NCI-H1694 treated with DMSO at 0.1 percent for 48 hours (cell line): ENCODE results near the gene PCDHB13.
"Not testable (repeated sequence)": the region's sequence is repeated elsewhere in the genome, so short reads cannot be mapped to it uniquely, and the experiment has no call there.

Experiments
- DNase-seq: peaks from one replicate; lab custom pipeline; 2025; lab: John Stamatoyannopoulos, UW

Gene PCDHB13

GRCh38 chr5:141213656-141214339 lies at the start of gene PCDHB13:
Gene PCDHB13, plus strand, starts transcription at chr5:141213919. Its CDS starts 205 bp downstream, at chr5:141214124.
- not testable (repeated sequence) for DNase-seq

DNA sequence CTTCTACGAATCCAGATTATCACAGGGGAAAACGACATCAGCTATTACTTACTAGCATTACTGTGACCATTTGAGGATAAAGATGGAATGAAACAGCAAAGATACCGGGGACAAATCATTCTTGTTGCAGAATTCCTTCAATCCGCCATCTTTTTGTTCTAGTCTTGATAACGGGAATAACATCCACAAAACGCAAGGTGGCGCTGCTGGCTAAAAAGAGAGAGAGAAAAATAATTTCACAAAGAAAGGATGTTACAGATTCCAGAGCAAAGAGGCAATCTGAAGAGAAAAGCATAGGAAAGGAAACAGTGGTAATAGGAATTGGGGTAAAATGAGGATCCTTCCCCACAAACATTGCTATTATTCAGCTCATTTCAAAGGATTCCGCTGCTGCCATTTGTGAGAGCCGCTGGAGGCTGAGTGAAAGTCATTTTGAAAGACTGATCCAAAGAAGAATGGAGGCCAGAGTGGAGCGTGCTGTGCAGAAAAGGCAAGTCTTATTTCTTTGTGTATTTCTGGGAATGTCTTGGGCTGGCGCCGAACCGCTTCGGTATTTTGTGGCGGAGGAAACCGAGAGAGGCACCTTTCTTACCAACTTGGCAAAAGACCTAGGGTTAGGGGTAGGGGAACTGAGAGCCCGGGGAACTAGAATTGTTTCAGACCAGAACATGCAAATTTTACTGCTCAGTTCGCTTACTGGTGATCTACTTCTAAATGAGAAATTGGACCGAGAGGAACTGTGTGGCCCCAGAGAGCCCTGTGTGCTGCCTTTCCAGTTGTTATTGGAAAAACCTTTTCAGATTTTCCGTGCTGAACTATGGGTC lies 41.1 kb upstream of the PCDHB13 start, which contains the start of gene PCDHB7:
Gene PCDHB7 (plus strand): TSS at position 264 of the 824 bp plus-strand sequence. CDS start 192 bp downstream, at position 456.
- DNase-seq = no peak

DNA sequence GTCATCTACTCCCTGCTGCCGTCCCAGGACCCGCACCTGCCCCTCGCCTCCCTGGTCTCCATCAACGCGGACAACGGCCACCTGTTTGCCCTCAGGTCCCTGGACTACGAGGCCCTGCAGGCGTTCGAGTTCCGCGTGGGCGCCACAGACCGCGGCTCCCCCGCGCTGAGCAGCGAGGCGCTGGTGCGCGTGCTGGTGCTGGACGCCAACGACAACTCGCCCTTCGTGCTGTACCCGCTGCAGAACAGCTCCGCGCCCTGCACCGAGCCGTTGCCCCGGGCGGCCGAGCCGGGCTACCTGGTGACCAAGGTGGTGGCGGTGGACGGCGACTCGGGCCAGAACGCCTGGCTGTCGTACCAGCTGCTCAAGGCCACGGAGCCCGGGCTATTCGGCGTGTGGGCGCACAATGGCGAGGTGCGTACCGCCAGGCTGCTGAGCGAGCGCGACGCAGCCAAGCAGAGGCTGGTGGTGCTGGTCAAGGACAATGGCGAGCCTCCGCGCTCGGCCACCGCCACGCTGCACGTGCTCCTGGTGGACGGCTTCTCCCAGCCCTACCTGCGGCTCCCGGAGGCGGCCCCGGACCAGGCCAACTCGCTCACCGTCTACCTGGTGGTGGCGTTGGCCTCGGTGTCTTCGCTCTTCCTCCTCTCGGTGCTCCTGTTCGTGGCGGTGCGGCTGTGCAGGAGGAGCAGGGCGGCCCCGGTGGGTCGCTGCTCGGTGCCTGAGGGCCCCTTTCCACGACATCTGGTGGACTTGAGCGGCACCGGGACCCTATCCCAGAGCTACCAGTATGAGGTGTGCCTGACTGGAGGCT lies 39.2 kb upstream of the PCDHB13 start:
- not testable (repeated sequence) for DNase-seq

- no peak for DNase-seq
Observed at GRCh38 chr5:141175933-141176332, 37.8 kb upstream of the PCDHB13 start.

DNA sequence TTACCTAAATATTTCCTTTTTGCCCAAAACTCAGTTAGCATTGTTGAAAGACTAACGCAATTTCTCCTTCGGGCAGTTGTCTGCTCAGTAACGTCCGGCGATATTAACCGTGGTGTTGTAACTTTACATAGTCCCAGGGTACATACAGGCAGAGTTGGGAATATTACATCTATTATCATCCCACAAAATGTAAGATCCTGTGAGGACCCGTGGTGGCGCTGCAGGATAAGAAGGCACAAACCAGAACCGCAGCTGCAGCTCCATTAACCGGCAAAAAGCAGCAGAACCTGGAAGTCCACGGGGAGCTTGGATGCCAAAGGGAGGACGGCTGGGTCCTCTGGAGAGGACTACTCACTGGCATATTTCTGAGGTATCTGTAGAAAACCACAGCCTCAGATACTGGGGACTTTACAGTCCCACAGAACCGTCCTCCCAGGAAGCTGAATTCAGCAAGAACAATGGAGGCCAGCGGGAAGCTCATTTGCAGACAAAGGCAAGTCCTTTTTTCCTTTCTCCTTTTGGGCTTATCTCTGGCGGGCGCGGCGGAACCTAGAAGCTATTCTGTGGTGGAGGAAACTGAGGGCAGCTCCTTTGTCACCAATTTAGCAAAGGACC lies 36.0 kb upstream of the PCDHB13 start, which contains the start of gene PCDHB8:
Gene PCDHB8 (plus strand): TSS at position 214 of the 615 bp plus-strand sequence. CDS start 245 bp downstream, at position 459.
- DNase-seq = not testable (repeated sequence)

- not testable (repeated sequence) for DNase-seq
Observed at GRCh38 chr5:141179371-141179770, 34.3 kb upstream of the PCDHB13 start.

- not testable (repeated sequence) for DNase-seq
Observed at GRCh38 chr5:141179876-141180275, 33.8 kb upstream of the PCDHB13 start.

DNA sequence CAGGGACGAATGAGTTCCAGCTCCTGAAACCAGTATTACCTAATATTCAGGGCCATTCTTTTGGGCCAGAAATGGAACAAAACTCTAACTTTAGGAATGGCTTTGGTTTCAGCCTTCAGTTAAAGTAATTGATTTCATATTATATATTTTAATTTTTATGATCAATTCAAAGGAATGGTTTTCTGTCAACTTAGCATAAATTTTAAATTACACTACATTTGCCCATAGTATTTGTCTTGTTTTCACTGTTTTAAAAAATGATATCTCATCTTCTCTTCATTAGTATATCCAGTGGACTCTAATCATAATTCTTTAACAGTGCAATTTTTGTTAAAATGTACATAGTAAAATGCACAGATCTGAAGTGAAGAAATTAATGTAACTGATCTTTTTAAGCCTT lies 33.4 kb upstream of the PCDHB13 start:
- no peak for DNase-seq

DNA sequence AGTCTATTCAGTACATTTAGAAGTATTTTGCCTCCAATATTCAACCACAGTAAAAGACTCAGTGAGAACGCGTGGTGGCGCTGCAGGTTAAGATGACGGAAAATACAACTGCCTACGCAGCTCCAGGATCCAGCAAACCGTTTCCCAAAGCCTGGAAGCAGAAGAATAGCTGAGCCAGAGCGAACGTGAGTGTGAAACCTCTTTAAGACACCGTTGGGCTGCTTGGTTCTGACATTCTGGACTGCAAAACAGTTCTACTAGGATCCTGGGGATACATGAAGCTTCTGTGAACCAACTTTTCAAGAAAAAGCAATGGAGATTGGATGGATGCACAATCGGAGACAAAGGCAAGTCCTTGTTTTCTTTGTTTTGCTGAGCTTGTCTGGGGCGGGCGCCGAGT lies 31.5 kb upstream of the PCDHB13 start, which contains the start of gene PCDHB16:
Gene PCDHB16 (plus strand): TSS at position 140 of the 400 bp plus-strand sequence. CDS start 173 bp downstream, at position 313.
- DNase-seq = peak; percentile 59

DNA sequence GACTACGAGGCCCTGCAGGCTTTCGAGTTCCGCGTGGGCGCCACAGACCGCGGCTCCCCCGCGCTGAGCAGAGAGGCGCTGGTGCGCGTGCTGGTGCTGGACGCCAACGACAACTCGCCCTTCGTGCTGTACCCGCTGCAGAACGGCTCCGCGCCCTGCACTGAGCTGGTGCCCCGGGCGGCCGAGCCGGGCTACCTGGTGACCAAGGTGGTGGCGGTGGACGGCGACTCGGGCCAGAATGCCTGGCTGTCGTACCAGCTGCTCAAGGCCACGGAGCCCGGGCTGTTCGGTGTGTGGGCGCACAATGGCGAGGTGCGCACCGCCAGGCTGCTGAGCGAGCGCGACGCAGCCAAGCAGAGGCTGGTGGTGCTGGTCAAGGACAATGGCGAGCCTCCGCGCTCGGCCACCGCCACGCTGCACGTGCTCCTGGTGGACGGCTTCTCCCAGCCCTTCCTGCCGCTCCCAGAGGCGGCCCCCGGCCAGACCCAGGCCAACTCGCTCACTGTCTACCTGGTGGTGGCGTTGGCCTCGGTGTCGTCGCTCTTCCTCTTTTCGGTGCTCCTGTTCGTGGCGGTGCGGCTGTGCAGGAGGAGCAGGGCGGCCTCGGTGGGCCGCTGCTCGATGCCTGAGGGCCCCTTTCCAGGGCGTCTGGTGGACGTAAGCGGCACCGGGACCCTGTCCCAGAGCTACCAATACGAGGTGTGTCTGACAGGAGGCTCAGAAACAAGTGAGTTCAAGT lies 29.4 kb upstream of the PCDHB13 start:
- DNase-seq = not testable (repeated sequence)

- DNase-seq = no peak
Observed at GRCh38 chr5:141186897-141187512, 26.7 kb upstream of the PCDHB13 start, which contains the start of gene PCDHB9. Gene PCDHB9, plus strand, starts transcription at chr5:141187161. Its CDS starts 158 bp downstream, at chr5:141187319.

- DNase-seq = not testable (repeated sequence)
Observed at GRCh38 chr5:141188682-141189081, 25.0 kb upstream of the PCDHB13 start.

- not testable (repeated sequence) for DNase-seq
Observed at GRCh38 chr5:141189131-141189530, 24.6 kb upstream of the PCDHB13 start.

GRCh38 chr5:141192110-141192725 lies 21.5 kb upstream of the PCDHB13 start, which contains the start of gene PCDHB10:
Gene PCDHB10, plus strand, starts transcription at chr5:141192353. Its CDS starts 200 bp downstream, at chr5:141192553.
- DNase-seq = no peak

GRCh38 chr5:141194332-141194731 lies 19.4 kb upstream of the PCDHB13 start:
- not testable (repeated sequence) for DNase-seq

GRCh38 chr5:141196363-141196762 lies 17.4 kb upstream of the PCDHB13 start:
- no peak for DNase-seq

GRCh38 chr5:141199359-141200235 lies 14.1 kb upstream of the PCDHB13 start, which contains the start of gene PCDHB11:
Gene PCDHB11, plus strand, starts transcription at chr5:141199627. Its CDS starts 148 bp downstream, at chr5:141199775.
- no peak for DNase-seq

GRCh38 chr5:141201126-141201525 lies 12.6 kb upstream of the PCDHB13 start:
- not testable (repeated sequence) for DNase-seq
